ENCODE measurements around the gene TRPM1. TPM values are rescaled to one million over a fixed set of nuclear protein-coding genes. Genes with fewer than 3 reads are reported as not detected.

Gene TRPM1
- total and polyA plus RNA-seq, 7 experiments from 2014 or later: not detected

DNA sequence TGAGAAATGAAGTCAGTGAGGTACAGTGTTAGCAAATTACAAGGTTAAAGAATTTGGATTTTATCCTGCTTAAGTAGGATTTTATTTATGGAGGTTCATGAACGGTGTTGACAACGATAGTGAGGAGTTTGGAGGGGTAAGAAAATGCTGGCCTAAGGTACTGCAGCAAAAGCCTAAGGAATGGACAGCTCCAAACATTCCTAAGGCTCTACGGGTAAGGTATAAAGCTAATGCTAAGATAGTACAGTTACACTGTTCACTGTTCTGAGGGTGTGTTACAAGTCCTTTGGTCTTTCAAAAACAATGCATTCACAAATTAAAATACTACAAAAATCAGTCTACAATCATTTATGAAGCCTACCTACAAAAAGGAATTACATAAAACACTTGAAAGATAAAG, 117.4 kb downstream of the TRPM1 start:
- Mint-ChIP-seq H3K27ac (peak overlapping the region in 2 of 9 donors; percentile 6 to 28), H3K4me3 (peak overlapping the region in 2 of 10 donors; percentile 29 to 49), H3K4me1 (peaks cover 26 to 91% (median 81%) of the 10 kb centered on the region in 7 donors), H3K9me3 (no peaks in the 10 kb centered on the region), H3K27me3 (no peaks in the 10 kb centered on the region), H3K36me3 (peaks cover 15 to 60% (median 32%) of the 10 kb centered on the region in 5 donors)
- ATAC-seq (no peak), DNase-seq (no peak)
- Histone ChIP-seq H3K9me3 (ENCODE audit: control insufficient read depth in 2 of 3, low read length in 3 of 3) (no peaks in the 10 kb centered on the region), H3K27me3 (ENCODE audit: control insufficient read depth in 2 of 2, insufficient read depth in 2 of 2, low read length in 2 of 2) (no peaks in the 10 kb centered on the region), H3K4me1 (ENCODE audit: control insufficient read depth in 2 of 2, insufficient read depth in 2 of 2, low read length in 2 of 2) (peaks cover 9 to 26% of the 10 kb centered on the region in 2 donors), H3K36me3 (ENCODE audit: control insufficient read depth in 2 of 3, insufficient read depth in 3 of 3, low read length in 3 of 3) (peaks cover 0 to 22% (median 3%) of the 10 kb centered on the region in 3 experiments), H3K27ac (ENCODE audit: low read depth, low read length) (no peak overlapping the region), H3K4me3 (ENCODE audit: low read length) (no peak overlapping the region)
- POLR2A ChIA-PET: interaction anchor here (0.9 kb wide), 1 partner anchor 22 kb away, joined by 3 read pairs; no protein-coding TSS in a partner anchor
- intact Hi-C loops (cut with micrococcal nuclease): no loop called here
- CTCF ChIA-PET: no interaction called here

DNA sequence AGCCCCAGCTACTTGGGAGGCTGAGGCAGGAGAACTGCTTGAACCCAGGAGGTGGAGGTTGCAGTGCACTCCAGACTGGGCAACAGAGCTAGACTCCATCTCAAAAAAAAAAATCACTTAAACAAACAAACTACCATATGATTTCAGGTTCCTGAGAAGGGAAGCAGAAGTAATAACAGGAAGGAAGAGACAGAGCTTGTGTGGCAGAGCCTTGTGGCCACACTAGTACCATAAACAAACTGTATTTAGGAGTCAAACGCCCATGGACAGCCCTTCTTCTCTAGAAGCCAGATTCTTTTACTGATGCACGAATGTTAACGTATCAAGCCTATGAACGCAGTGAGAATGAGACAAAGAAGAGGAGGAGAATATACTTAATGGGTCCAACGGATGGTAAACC, 122.1 kb downstream of the TRPM1 start:
- ATAC-seq: peak; percentile 63
- no peaks in the 10 kb centered on the region for H3K9me3 ChIP-seq (ENCODE audit: control insufficient read depth in 2 of 3, low read length in 3 of 3)
- H3K27ac ChIP-seq (ENCODE audit: low read depth, low read length): no peak overlapping the region
- intact Hi-C loops (cut with micrococcal nuclease): loop anchor here in 1 of 2 donors (2.0 kb wide), 1 partner anchor 15 kb away; no protein-coding TSS in a partner anchor
- Mint-ChIP-seq H3K36me3 (peaks cover 16 to 48% (median 30%) of the 10 kb centered on the region in 5 donors), H3K9me3 (no peaks in the 10 kb centered on the region), H3K27ac (peak overlapping the region in 1 of 9 donors; percentile 6), H3K4me1 (peaks cover 22 to 79% (median 65%) of the 10 kb centered on the region in 7 donors), H3K4me3 (peak overlapping the region in 5 of 10 donors; percentile 5 to 37 (median 8)), H3K27me3 (no peaks in the 10 kb centered on the region)
- peaks cover 0 to 14% (median 12%) of the 10 kb centered on the region in 3 experiments for H3K36me3 ChIP-seq (ENCODE audit: control insufficient read depth in 2 of 3, insufficient read depth in 3 of 3, low read length in 3 of 3)
- CTCF ChIA-PET: interaction anchor here (0.6 kb wide), 1 partner anchor 1914 kb away, joined by 3 read pairs; no protein-coding TSS in a partner anchor
- H3K4me3 ChIP-seq (ENCODE audit: low read length): no peak overlapping the region
- DNase-seq: no peak
- no peaks in the 10 kb centered on the region for H3K27me3 ChIP-seq (ENCODE audit: control insufficient read depth in 2 of 2, insufficient read depth in 2 of 2, low read length in 2 of 2)
- no peaks in the 10 kb centered on the region for H3K4me1 ChIP-seq (ENCODE audit: control insufficient read depth in 2 of 2, insufficient read depth in 2 of 2, low read length in 2 of 2)
- POLR2A ChIA-PET: no interaction called here

DNA sequence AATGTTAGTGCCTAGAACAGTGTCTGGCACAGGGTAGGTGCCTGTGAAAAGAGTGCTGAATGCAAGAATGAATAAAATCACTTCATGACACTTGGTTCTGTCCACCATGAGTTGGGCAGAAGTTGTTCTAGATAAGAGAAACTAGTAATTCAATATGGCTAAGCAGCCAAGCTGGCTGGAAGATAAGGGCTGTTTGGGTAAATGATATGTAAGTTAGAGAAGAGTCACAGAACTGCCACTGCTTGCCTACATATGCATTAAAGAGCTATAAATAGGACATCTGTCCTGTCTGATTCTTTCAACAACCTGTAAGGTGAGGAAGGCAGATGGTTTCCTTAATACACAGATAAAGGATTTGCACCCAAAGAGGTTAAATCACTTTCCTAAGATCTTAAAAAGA, 123.2 kb downstream of the TRPM1 start:
- ChIA-PET POLR2A (no interaction called here), CTCF (interaction anchor here (0.5 to 0.9 kb wide), 2 partner anchors 150 to 168 kb away, joined by 3 to 5 read pairs; no protein-coding TSS in a partner anchor)
- DNase-seq (no peak), ATAC-seq (no peak)
- H3K36me3 Mint-ChIP-seq: peaks cover 11 to 51% (median 34%) of the 10 kb centered on the region in 5 donors
- H3K4me3 Mint-ChIP-seq: peak overlapping the region in 1 of 10 donors; percentile 0
- H3K27ac ChIP-seq (ENCODE audit: low read depth, low read length): no peak overlapping the region
- peaks cover 0 to 19% (median 12%) of the 10 kb centered on the region in 3 experiments for H3K36me3 ChIP-seq (ENCODE audit: control insufficient read depth in 2 of 3, insufficient read depth in 3 of 3, low read length in 3 of 3)
- H3K4me3 ChIP-seq (ENCODE audit: low read length): no peak overlapping the region
- no peaks in the 10 kb centered on the region for H3K27me3 ChIP-seq (ENCODE audit: control insufficient read depth in 2 of 2, insufficient read depth in 2 of 2, low read length in 2 of 2)
- no peaks in the 10 kb centered on the region for H3K9me3 ChIP-seq (ENCODE audit: control insufficient read depth in 2 of 3, low read length in 3 of 3)
- peaks cover 24 to 70% (median 54%) of the 10 kb centered on the region in 7 donors for H3K4me1 Mint-ChIP-seq
- intact Hi-C loops (cut with micrococcal nuclease): loop anchor here in 1 of 2 donors (2.0 kb wide), 1 partner anchor 14 kb away; no protein-coding TSS in a partner anchor
- H3K27me3 Mint-ChIP-seq: no peaks in the 10 kb centered on the region
- no peaks in the 10 kb centered on the region for H3K4me1 ChIP-seq (ENCODE audit: control insufficient read depth in 2 of 2, insufficient read depth in 2 of 2, low read length in 2 of 2)
- H3K9me3 Mint-ChIP-seq: no peaks in the 10 kb centered on the region
- peak overlapping the region in 1 of 9 donors; percentile 42 for H3K27ac Mint-ChIP-seq

DNA sequence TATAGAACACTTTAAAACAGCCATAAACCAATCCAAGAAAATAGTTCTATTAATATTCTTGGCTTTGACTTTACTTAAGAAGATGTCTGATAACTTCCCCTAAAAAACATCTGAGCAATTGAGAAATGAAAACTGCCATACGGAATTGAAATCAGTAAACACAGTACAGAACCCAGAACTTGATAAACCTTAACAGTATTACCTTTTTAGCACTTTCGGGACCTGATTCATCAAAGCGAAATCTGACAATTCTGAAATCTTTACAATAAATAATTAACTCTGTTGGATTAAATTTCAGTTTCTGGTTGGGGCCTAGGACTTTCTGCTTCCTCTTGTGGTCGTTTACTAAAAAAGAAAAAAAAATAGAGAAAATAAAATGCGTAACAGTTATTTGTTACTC, 127.4 kb downstream of the TRPM1 start:
- H3K4me3 ChIP-seq (ENCODE audit: low read length): no peak overlapping the region
- H3K4me3 Mint-ChIP-seq: no peak overlapping the region
- no peaks in the 10 kb centered on the region for H3K27me3 ChIP-seq (ENCODE audit: control insufficient read depth in 2 of 2, insufficient read depth in 2 of 2, low read length in 2 of 2)
- DNase-seq (no peak), ATAC-seq (no peak)
- H3K27me3 Mint-ChIP-seq: no peaks in the 10 kb centered on the region
- H3K36me3 ChIP-seq (ENCODE audit: control insufficient read depth in 2 of 3, insufficient read depth in 3 of 3, low read length in 3 of 3): peaks cover 9 to 21% (median 12%) of the 10 kb centered on the region in 3 experiments
- H3K27ac Mint-ChIP-seq: no peak overlapping the region
- peaks cover 27 to 62% (median 38%) of the 10 kb centered on the region in 7 donors for H3K4me1 Mint-ChIP-seq
- H3K27ac ChIP-seq (ENCODE audit: low read depth, low read length): no peak overlapping the region
- H3K9me3 Mint-ChIP-seq: no peaks in the 10 kb centered on the region
- no peaks in the 10 kb centered on the region for H3K9me3 ChIP-seq (ENCODE audit: control insufficient read depth in 2 of 3, low read length in 3 of 3)
- H3K36me3 Mint-ChIP-seq: peaks cover 9 to 45% (median 35%) of the 10 kb centered on the region in 5 donors
- H3K4me1 ChIP-seq (ENCODE audit: control insufficient read depth in 2 of 2, insufficient read depth in 2 of 2, low read length in 2 of 2): no peaks in the 10 kb centered on the region
- intact Hi-C loops (cut with micrococcal nuclease): no loop called here
- POLR2A ChIA-PET: interaction anchor here (0.6 kb wide), 2 partner anchors 19 to 128 kb away, joined by 3 to 5 read pairs; no protein-coding TSS in a partner anchor
- CTCF ChIA-PET: interaction anchor here (1.1 kb wide), 1 partner anchor 233 kb away, joined by 3 read pairs; no protein-coding TSS in a partner anchor

DNA sequence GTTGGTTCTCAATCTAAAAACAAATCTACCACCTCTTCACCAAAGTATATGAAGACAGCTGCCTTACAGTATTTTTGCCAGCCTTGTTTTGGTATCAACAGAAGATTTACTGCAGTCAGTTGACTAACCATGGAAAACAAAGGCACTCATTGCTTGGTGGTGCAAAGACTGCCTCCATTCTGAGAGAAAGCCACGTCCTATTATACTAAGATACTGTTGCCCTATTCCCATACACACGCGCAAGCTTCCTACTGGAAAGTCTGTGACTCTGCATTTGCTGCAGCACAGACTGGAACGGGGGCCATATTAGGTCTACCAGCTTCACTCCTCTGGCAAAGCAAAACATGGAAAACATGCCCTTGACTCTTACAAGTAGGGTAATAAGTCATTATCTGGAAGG, 128.1 kb downstream of the TRPM1 start:
- peaks cover 9 to 45% (median 32%) of the 10 kb centered on the region in 5 donors for H3K36me3 Mint-ChIP-seq
- POLR2A ChIA-PET: interaction anchor here (0.6 kb wide), 2 partner anchors 127 to 518 kb away, joined by 3 to 4 read pairs; no protein-coding TSS in a partner anchor

DNA sequence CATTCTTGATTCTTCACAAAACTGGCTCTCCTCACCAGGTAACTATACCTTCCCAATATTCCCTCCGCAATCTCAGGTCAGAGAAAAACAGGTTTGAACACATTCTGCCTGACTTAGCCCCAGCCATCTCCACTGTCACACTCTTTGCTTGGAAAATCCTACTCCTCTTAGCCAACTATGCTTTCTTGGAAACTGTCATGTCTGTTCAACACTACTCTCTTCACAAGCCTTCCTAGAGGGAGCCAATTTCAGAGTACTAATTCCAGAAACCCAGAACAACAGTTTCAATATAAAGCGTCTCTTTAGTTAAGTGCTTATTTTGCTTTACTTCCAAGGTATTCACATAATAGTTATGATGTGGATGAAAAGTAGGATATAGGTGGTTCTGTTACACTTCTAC, 131.8 kb downstream of the TRPM1 start:
- intact Hi-C loops (cut with micrococcal nuclease): no loop called here
- ChIA-PET POLR2A (no interaction called here), CTCF (no interaction called here)
- H3K36me3 ChIP-seq (ENCODE audit: control insufficient read depth in 2 of 3, insufficient read depth in 3 of 3, low read length in 3 of 3): peaks cover 8 to 26% (median 12%) of the 10 kb centered on the region in 3 experiments
- Mint-ChIP-seq H3K9me3 (no peaks in the 10 kb centered on the region), H3K4me3 (no peak overlapping the region), H3K36me3 (peaks cover 9 to 49% (median 30%) of the 10 kb centered on the region in 5 donors), H3K27ac (peak overlapping the region in 3 of 9 donors; percentile 6 to 60 (median 36)), H3K27me3 (no peaks in the 10 kb centered on the region), H3K4me1 (peaks cover 23 to 47% (median 28%) of the 10 kb centered on the region in 7 donors)
- H3K9me3 ChIP-seq (ENCODE audit: control insufficient read depth in 2 of 3, low read length in 3 of 3): no peaks in the 10 kb centered on the region
- no peaks in the 10 kb centered on the region for H3K27me3 ChIP-seq (ENCODE audit: control insufficient read depth in 2 of 2, insufficient read depth in 2 of 2, low read length in 2 of 2)
- no peak overlapping the region for H3K27ac ChIP-seq (ENCODE audit: low read depth, low read length)
- ATAC-seq (no peak), DNase-seq (no peak)
- no peaks in the 10 kb centered on the region for H3K4me1 ChIP-seq (ENCODE audit: control insufficient read depth in 2 of 2, insufficient read depth in 2 of 2, low read length in 2 of 2)
- H3K4me3 ChIP-seq (ENCODE audit: low read length): no peak overlapping the region

More for the DNA sequence above, 128.1 kb downstream of the TRPM1 start:
- Histone ChIP-seq H3K4me1 (ENCODE audit: control insufficient read depth in 2 of 2, insufficient read depth in 2 of 2, low read length in 2 of 2) (no peaks in the 10 kb centered on the region), H3K27ac (ENCODE audit: low read depth, low read length) (no peak overlapping the region), H3K36me3 (ENCODE audit: control insufficient read depth in 2 of 3, insufficient read depth in 3 of 3, low read length in 3 of 3) (peaks cover 9 to 22% (median 12%) of the 10 kb centered on the region in 3 experiments), H3K4me3 (ENCODE audit: low read length) (no peak overlapping the region), H3K27me3 (ENCODE audit: control insufficient read depth in 2 of 2, insufficient read depth in 2 of 2, low read length in 2 of 2) (no peaks in the 10 kb centered on the region), H3K9me3 (ENCODE audit: control insufficient read depth in 2 of 3, low read length in 3 of 3) (no peaks in the 10 kb centered on the region)
- Mint-ChIP-seq H3K4me3 (no peak overlapping the region), H3K27me3 (no peaks in the 10 kb centered on the region), H3K27ac (no peak overlapping the region), H3K4me1 (peaks cover 27 to 59% (median 35%) of the 10 kb centered on the region in 7 donors), H3K9me3 (no peaks in the 10 kb centered on the region)
- intact Hi-C loops (cut with micrococcal nuclease): no loop called here
- no peak for DNase-seq
- CTCF ChIA-PET: interaction anchor here (1.1 kb wide), 1 partner anchor 233 kb away, joined by 3 read pairs; no protein-coding TSS in a partner anchor
- ATAC-seq: no peak
